Measurements from ENCODE around the gene CELA1.

Gene CELA1

DNA sequence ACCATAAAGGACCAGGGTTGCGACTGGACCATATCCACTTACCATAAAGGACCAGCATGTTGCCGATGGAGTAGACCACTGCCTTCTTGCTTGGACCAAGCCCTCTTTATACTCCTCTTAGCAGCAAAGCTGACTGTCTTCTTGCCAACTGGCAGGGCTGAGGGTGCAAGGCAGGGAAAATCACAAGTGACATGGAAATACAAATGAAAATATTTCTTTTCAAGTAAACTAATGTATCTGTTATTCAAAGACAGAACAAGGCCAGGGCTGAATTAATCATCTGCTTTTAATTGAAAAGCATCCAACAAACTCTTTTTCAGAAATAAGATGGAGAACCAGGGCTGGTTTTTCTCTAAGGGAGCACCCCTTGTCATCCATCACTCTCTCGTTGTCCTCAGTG lies at the start of gene CELA1:
Gene CELA1 (minus strand): TSS at position 99 of the 400 bp plus-strand sequence. CDS start 41 bp downstream, at position 58.
- no peaks in the 10 kb centered on the region for H3K9me3 Mint-ChIP-seq
- no peaks in the 10 kb centered on the region for H3K36me3 Mint-ChIP-seq
- no peak within 1 kb of the TSS for H3K27ac Mint-ChIP-seq
- no peak within 1 kb of the TSS for H3K4me3 Mint-ChIP-seq
- no peaks in the 10 kb centered on the region for H3K27me3 Mint-ChIP-seq
- peaks cover 24% of the 10 kb centered on the region for H3K4me1 Mint-ChIP-seq
- no peak for ATAC-seq

DNA sequence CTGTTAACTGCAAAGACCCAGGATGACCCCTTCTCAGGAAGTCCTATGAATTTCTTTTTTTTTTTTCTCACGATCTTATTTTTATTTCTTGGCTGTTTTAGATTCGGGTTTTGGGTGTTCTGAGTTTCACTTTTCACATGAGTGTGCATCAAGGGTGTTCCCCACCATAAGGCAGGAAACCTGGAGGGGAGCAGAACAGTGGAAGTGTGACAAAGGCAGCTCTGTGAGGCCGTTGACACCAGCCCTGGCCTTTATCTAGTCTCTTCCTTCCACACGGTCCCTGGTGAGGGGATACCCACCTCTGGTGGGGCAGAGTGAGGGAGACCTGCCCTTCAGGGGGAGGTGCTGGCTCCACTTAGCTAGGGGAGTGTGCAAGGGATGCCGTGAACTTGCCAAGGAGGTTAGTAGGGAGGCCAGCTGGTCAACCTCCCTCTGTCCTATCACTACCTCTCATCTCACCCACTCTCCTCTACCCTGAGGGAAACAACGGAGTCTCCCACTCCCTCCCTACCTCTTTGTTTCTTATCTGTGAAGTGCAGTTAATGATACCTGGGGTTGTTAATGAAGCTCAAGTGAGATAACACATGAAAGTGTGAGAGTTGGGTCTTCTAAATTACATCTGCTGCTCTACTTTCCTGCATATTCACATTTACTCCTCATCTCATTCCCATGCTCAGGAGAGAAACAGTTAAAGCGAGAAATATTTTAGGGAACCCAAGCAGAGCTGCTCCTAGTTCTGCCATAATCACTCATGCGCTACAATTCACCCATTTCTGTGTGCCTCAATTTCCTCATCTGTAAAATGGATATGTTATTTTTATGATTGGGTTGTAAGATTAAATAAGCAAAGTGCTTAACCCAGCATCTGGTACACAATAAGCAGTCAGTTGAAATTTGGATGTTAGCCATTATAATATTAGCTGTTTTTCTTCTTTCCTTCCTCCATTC lies 49.1 kb upstream of the CELA1 start:
- Mint-ChIP-seq H3K27ac (peak overlapping the region; percentile 38), H3K27me3 (no peaks in the 10 kb centered on the region), H3K9me3 (no peaks in the 10 kb centered on the region), H3K4me3 (peak overlapping the region; percentile 44), H3K4me1 (peaks cover 57% of the 10 kb centered on the region), H3K36me3 (no peaks in the 10 kb centered on the region)
- peak; percentile 50 for ATAC-seq

DNA sequence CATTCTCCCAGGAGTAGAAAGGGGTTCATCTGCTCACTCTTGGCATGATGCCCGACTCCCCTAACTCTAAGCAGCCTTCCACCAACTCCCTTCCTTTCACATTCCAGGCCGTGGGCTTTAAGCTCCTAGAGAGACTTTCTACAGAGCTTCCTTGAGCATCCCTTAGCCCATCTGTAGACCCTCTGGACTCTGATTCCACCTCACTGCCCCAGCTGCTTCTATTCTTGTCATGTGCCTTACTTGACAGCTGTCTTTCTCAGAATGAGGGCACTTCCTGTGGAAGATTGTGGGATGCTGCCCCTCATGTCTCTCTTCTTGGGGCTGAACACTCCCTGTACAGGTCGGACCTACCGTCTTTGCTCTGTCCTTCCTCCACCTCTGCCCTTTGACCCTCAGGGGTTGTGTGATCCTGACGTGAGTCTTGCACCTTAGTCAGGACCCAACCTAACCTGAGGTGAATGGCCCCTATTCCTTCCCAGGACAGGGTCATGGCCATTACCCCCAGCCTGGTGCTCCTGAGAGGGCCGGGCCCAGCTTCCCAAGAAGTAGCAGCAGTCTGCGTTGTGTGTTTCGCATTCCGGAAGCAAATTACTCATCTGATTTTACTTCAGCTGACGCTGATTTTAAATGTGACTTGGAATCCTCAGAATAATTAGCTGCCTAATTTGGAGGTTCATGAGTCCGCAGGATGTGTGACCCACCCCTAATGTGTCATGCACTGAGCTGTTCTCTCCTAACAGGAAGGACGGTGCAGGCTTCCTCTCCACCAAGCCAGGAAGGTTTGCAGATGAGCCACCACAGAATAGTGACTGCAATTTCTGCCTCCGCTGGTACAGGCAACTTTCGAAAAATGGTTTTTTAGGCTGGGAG lies 47.4 kb upstream of the CELA1 start:
- Mint-ChIP-seq H3K27me3 (no peaks in the 10 kb centered on the region), H3K9me3 (no peaks in the 10 kb centered on the region), H3K4me3 (peak overlapping the region; percentile 8), H3K27ac (peak overlapping the region; percentile 90), H3K36me3 (no peaks in the 10 kb centered on the region), H3K4me1 (peaks cover 72% of the 10 kb centered on the region)
- no peak for ATAC-seq

DNA sequence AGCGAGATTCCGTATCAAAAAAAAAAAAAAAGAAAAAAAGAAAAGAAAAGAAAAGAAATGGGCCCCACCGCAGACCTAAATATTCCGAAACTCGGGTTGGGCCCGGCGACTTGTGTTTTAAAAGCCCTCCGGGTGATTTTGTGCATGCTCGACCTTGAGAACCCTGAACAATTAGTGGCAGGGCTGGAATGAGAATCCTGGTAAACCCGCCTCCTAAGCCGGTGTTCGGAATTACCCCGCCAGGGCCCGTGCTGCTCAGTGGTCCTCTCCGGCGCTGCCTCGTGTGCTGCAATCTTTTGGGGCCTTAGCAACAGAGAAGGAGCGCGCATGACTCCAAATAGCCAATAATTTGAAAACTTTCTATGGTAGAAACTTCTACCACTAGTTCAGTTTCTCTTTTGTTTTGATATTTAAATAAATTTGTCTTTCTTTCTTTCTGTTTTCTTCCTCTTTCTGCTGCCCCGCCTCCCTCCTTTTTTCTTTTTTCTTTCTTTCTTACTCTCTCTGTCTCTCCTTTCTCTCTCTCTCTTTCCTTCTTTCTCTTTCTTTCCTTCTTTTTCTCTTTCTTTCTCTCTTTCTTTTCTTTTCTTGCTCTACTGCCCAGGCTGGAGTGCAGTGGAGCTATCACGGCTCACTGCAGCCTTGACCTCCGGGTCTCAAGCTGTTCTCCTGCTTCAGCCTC lies 46.2 kb upstream of the CELA1 start:
- Mint-ChIP-seq H3K36me3 (no peaks in the 10 kb centered on the region), H3K4me3 (peak overlapping the region; percentile 94), H3K27me3 (no peaks in the 10 kb centered on the region), H3K4me1 (peaks cover 74% of the 10 kb centered on the region), H3K27ac (peak overlapping the region; percentile 90), H3K9me3 (no peaks in the 10 kb centered on the region)
- ATAC-seq, result no peak

DNA sequence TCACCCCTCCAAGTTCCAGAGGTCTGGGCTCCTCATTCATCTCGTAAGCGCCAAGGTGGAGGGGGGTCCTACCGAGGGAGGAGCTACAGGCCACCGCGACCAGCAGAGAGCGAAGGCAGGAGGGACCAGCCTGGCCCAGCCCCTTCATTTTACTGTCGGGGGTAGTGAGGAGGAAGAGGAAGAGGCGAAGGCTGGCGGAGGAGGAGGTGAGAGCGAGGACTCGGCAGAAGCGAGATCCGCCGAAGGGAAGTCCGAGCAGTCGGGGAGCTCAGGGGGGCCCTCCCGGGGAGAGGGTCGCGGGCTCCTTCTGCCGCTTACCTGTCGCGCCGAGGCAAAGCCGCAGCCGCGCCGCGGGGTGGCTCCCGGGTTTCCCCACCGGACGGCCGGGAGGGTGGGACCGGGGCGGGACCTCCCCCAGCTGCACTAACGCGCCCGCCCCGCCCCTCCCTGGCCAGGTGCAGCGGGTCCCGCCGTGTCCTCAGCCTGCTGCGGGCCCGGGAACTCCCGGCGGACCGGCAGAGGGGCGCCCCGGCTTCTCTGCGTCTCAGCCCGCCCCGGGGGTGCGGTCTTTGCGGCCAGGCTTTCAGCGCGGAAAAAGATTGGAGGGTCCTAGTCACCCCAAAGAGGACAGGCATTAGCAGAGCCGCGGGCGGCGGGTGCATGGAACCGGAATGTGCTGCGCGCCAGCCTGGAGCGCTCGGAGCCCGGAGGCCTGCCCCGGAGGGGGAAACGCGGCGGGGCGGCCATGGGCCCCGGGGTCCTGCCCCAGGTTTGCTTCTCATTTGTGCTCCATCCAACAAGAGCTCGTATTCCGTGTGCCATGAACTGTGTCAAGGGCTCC lies 45.0 kb upstream of the CELA1 start, which contains the start of gene GALNT6:
Gene GALNT6 (minus strand): TSS at position 124 of the 841 bp plus-strand sequence. CDS start 11,625 bp downstream, outside the sequence.
- Mint-ChIP-seq H3K9me3 (no peaks in the 10 kb centered on the region), H3K4me1 (peaks cover 74% of the 10 kb centered on the region), H3K27me3 (no peaks in the 10 kb centered on the region), H3K27ac (peak within 1 kb of the TSS; percentile 90), H3K36me3 (no peaks in the 10 kb centered on the region), H3K4me3 (peak within 1 kb of the TSS; percentile 94)
- ATAC-seq, result peak; percentile 81

DNA sequence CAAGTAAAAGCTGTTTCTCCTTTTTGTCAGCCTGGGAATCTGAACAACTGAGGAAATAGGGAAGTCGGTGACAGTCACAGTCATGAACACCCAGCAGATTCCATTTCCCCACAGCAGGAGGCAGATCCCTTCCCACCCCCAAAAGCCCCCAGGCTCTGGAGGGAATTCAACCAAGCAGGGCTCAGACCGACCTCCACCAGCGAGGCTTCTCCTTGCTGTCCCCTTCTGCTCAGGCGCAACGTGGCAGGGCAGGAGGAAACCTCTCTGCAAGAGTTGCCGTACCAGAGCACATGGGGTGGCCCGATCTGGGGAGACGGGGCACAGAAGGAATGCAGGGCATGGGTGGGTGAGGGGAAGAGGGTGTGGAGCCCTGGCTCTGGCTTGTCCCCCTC lies 44.4 kb upstream of the CELA1 start:
- ATAC-seq, result peak; percentile 58
- peaks cover 71% of the 10 kb centered on the region for H3K4me1 Mint-ChIP-seq
- no peaks in the 10 kb centered on the region for H3K27me3 Mint-ChIP-seq
- H3K9me3 Mint-ChIP-seq, result no peaks in the 10 kb centered on the region
- H3K27ac Mint-ChIP-seq, result peak overlapping the region; percentile 90
- peak overlapping the region; percentile 94 for H3K4me3 Mint-ChIP-seq
- H3K36me3 Mint-ChIP-seq, result no peaks in the 10 kb centered on the region

DNA sequence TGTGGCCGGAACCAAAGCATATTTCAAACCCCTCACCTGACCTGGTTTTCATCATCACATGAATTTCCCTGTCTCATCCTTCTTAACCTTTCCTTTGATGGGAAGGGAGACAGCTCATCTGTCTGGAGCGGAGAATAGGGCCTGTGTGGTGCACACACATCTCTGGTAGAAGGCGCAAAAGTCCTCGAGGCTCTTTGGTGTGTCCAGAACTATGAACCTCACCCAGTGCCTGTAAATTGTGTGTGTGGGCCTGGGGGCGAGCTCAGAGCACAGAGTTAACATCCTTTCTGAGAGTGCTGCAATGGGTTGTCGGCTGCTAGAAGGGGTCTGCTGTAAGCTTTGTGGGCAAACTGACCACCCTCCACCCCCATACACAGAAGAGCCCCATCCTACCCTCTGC lies 44.0 kb upstream of the CELA1 start:
- H3K4me1 Mint-ChIP-seq, result peaks cover 66% of the 10 kb centered on the region
- ATAC-seq, result no peak
- H3K4me3 Mint-ChIP-seq, result peak overlapping the region; percentile 94
- no peaks in the 10 kb centered on the region for H3K36me3 Mint-ChIP-seq
- peak overlapping the region; percentile 90 for H3K27ac Mint-ChIP-seq
- H3K27me3 Mint-ChIP-seq, result no peaks in the 10 kb centered on the region
- no peaks in the 10 kb centered on the region for H3K9me3 Mint-ChIP-seq

DNA sequence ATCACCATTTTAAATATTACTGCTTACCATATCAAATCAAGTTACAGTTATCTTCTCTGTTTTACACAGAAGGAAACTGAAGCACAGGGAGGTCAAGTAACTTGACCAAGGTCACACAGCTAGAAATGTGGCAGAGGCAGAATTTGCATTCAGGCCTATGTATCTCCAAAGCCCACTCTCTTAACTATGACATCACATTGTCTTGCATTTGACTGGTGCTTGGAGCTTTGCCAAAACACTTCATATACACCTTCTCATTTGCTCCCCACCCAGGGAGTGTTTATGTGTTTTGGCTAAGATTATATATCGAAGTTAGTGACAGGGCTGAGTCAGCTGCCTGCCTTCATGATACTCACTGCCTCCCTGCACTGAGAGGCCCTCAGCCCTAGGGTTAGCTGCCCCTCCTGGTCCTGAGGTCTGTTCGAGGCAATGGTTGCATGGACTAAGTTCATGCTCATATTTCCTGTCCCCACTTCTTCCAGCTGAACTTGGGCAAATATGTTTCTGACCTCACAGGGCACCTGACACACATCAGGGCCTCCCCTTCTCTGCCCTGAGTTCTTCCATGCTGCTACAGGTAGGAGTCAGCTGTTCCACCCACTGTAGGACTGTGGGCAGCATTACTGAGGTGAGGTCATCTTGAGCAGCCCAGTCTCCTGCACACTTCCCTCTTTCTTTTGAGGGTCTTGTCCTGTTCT lies 43.0 kb upstream of the CELA1 start:
- H3K27me3 Mint-ChIP-seq, result no peaks in the 10 kb centered on the region
- no peak overlapping the region for H3K4me3 Mint-ChIP-seq
- peak overlapping the region; percentile 1 for H3K27ac Mint-ChIP-seq

DNA sequence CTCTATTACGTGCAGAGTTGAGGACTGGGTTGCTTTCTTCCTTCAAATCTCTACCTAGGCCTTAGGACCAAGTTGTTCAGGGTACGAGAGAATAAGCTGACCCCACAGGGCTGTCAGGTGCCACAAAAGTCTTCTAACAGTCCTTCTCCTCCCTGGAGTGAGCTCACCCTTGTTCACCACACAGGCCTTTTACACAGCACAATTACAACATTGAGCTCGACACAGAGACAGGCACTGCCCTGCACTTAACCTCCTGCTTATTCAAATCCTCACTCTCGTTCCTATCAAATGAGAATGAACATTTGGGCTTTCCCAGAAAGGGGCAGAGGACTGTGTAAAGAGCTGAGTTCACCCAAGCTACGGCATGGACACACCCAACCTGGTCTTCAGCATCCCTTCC lies 42.4 kb upstream of the CELA1 start:
- H3K27me3 Mint-ChIP-seq, result no peaks in the 10 kb centered on the region
- H3K4me3 Mint-ChIP-seq, result no peak overlapping the region
- H3K36me3 Mint-ChIP-seq, result no peaks in the 10 kb centered on the region
- no peaks in the 10 kb centered on the region for H3K9me3 Mint-ChIP-seq
- ATAC-seq, result no peak
- H3K27ac Mint-ChIP-seq, result peak overlapping the region; percentile 1
- H3K4me1 Mint-ChIP-seq, result peaks cover 55% of the 10 kb centered on the region

More for the DNA sequence above, 43.0 kb upstream of the CELA1 start:
- peak; percentile 55 for ATAC-seq
- H3K36me3 Mint-ChIP-seq, result no peaks in the 10 kb centered on the region
- no peaks in the 10 kb centered on the region for H3K9me3 Mint-ChIP-seq
- peaks cover 57% of the 10 kb centered on the region for H3K4me1 Mint-ChIP-seq

DNA sequence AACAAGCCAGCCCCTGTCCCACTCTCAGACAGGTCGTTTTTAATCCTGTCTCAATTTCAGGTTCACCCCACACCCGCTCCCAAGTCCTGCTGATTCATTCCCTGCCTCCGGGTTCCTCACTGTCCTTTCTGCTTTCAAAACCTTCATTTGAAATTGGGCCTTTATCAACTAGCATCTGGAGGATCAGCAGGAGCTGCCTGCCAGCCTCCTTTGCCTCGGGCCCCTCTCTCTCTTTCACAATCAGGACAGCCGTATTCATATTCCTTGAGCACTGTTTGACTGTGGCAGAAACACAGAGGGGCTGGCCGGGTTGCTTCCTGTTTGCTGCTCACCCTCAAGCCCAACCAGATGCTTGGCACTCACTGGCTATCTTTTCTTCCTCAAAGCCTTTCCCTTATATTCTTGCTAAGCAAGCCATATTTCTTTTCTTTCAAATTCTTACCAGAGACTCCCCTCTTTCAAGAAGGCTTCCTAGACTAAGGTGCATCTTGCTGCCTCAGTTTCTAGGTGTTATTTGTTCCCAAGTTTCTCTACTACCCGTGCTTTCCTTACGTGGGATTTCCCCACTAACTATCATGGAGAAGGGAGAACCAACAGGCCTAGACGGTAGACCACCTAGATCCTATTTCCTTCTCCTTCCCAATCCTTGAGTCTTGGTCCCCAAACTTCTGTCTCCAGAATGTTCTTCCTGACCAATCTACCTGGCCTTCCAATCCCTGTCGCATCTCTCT lies 41.8 kb upstream of the CELA1 start:
- no peak overlapping the region for H3K4me3 Mint-ChIP-seq
- no peak overlapping the region for H3K27ac Mint-ChIP-seq
- no peaks in the 10 kb centered on the region for H3K27me3 Mint-ChIP-seq

DNA sequence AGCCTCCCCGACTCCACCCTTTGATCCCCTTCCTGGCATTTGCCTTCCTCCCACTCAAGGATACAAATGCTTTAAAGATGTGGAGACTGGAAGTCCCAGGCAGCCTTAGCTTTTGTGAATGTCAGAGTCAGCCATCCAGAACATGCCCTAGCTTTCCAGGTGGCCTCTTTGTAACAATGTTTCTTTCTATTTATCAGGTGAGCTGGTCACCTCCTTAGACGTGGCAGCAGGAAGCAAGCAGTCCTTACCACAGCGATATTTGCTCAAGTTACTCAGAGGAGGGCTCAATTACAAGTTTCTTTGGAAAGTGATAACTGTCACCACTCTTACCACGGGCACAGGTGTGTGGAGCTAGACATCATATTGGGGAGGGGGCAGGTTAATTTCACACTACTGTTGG lies 39.9 kb upstream of the CELA1 start:
- ATAC-seq, result no peak
- peaks cover 64% of the 10 kb centered on the region for H3K4me1 Mint-ChIP-seq
- H3K9me3 Mint-ChIP-seq, result no peaks in the 10 kb centered on the region
- H3K36me3 Mint-ChIP-seq, result peaks cover 11% of the 10 kb centered on the region
- H3K27ac Mint-ChIP-seq, result no peak overlapping the region
- H3K4me3 Mint-ChIP-seq, result no peak overlapping the region
- H3K27me3 Mint-ChIP-seq, result no peaks in the 10 kb centered on the region

More for the DNA sequence above, 41.8 kb upstream of the CELA1 start:
- Mint-ChIP-seq H3K36me3 (no peaks in the 10 kb centered on the region), H3K9me3 (no peaks in the 10 kb centered on the region), H3K4me1 (peaks cover 55% of the 10 kb centered on the region)
- ATAC-seq, result no peak

DNA sequence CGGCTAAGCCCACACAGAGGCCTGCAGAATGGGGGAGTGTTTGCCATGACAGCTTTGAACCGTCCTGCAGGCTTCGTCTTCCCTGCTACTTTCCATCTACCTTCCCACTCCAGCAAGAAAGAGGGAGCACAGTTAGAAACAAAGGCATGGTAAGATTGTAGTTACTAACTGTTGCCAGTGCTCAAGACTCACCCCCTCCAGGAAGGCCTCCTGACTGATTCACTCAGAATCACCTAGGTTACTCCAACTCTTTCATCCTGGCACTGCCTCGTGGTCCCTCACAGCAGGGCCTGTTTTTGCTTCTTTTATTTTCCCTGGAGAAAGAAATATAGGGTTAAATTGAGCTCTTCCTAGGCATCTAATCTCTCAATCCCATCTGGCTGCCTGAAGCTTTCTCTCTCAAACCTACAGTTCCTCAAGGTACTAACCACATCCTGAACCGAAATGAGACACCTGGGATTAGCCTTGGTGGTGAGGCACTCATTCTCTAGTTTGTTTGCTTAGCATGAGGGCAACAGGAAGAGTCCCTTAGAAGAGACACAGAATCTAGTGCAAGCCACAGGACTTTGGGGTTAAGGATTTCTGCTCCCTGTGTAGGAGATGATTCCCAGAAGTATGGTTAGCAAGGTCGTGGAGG lies 36.9 kb upstream of the CELA1 start:
- H3K4me1 Mint-ChIP-seq, result peaks cover 41% of the 10 kb centered on the region
- no peak overlapping the region for H3K4me3 Mint-ChIP-seq
- ATAC-seq, result no peak

DNA sequence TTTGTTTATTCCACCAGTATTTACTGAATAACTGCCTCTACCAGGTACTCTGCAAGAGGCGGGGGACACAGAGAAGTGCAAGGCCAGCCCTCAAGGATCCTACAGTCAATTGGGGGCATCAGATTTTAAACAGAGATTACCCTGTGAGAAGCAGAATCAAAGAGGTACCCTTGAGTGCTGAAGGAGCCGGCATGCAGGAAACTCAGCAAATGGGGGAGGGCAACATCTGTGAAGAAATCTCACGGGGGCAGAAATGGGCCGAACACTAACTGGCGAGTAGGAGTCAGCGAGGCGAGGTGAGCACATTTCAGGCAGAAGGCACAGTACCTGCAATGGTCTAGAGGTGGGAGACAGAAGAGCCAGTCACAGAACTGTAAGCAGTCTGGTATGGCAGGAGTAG lies 35.7 kb upstream of the CELA1 start:
- Mint-ChIP-seq H3K4me1 (peaks cover 43% of the 10 kb centered on the region), H3K36me3 (peaks cover 45% of the 10 kb centered on the region), H3K9me3 (no peaks in the 10 kb centered on the region), H3K27ac (no peak overlapping the region), H3K27me3 (no peaks in the 10 kb centered on the region), H3K4me3 (no peak overlapping the region)
- no peak for ATAC-seq

More for the DNA sequence above, 36.9 kb upstream of the CELA1 start:
- H3K27ac Mint-ChIP-seq, result no peak overlapping the region
- no peaks in the 10 kb centered on the region for H3K27me3 Mint-ChIP-seq
- peaks cover 34% of the 10 kb centered on the region for H3K36me3 Mint-ChIP-seq
- H3K9me3 Mint-ChIP-seq, result no peaks in the 10 kb centered on the region

Measured in stimulated activated memory B cell treated with anti-CD40 and anti-IgM and Interleukin-4, amounts not matched to agents 10 μg/mL and 1 μg/mL and 100 μg/mL, for 72 hours (primary cell).